Medulla oblongata (tissue), 1 donor: ENCODE results near the gene HMHB1.

ENCODE experiments used
- DNase-seq: peaks from one replicate; pipeline ENCODE4 v3.0.0-alpha.2; 2015; ENCODE audit errors: extremely low spot score

The HMHB1 gene

DNA sequence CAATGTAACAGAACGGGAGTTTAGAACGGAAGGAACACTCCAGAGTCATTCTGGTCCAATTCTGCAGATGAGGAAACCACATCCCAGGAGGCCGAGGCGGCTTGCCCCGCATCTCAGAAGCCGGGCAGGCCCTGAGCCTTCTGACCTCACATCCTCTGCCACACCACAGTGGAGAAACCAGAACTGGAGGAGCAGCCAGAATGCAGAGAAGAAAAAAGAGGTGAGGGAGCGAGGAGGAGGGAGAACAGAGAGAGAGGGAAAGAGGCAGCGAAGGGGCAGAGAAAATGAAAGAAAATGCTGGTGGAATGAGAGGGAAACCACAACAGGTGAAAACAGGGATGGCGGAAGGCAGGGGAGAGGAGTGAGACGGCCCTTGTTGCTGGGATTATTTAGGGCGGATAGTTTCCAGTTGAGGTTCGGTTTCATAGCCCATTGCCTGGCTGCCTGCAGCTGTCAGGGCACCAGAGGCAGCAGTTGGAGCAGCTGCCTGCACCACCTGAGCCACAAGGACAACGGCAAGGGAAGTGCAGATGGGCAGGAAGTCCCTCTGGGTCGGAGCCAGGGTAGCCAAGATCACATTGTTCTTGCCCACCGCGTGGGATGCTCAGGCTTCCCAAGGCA lies at the start of gene HMHB1:
Gene HMHB1, plus strand, starts transcription at position 77 of the 621 bp plus-strand sequence.
- DNase-seq, result no peak

DNA sequence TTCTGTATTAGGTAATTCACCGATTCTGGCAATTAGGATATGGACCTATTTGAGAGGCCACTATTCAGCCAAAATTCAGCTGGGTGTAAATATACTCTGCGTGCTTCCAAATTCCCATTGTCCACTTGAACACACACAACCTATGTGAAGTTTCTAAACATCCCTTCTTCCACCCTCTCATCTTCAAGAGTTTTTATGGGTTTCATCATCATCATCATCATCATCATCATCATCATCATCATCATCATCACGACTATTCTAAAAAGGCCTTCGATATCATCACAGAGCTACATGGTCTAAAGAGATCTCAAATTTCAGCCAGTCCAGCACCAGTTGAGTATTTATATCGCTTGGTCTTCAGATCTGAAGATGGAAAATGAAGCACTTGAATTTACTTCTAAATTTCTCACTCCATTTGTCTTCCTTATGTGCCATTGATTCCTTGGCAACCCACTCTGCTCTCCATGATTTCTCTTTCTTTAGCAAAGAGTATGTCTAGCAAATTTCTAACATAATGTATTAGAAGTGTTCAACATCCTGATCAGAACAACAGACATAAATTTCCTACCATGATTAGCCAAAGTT lies 49.2 kb upstream of the HMHB1 start:
- DNase-seq, result no peak

DNA sequence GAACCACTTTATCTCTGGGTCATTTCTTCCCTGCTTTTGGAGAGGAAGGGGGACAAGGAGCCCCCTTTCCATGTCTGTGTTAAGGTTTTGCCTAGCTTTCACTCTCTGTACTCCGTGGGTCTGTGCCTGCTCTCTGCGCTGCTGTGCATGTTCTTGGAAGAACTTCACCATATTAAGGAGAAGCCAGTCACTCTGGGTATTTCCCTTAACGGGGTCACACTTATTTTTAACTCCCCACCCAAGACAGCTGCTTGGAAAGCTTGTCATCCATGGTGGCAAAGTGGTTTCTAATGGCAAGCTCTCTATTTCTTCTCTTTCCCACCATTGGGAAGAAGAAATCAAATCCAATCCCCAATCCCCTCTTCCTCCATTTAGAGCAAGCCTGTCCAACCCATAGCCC lies 44.8 kb upstream of the HMHB1 start:
- no peak for DNase-seq

DNA sequence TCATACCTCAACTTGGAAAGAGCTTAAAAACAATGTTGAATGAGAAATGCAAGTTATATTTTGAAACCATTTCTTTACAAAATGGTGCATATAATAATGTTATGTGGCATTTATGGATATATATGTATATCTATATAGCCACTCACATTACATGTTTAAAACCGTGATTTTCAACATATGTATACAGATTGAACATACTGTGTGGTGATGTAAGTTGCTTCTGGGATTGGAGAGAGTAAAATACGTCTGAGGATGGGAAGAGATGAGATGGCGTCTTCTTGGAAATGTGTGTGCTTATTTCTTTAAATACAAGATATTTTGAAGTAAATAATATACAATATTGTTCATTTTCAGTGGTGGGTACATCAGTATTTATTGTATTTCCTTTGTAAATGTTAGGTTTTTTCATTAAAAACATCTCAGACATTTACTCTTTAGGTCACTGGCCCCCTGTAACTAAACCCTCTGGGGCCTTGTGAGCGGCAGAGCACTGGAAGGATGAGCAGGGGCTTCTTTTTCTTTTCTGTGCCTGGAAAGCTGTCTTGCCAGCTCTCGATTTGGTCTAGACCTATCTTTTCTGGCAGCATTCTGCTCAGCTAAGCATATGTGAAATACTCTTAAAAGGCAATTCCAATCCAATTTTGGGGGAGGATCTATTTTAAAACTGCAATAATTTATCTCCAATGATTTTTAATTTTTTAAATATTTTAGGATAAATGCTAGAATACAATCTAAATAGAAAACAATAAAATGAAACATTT lies 42.8 kb upstream of the HMHB1 start:
- no peak for DNase-seq

DNA sequence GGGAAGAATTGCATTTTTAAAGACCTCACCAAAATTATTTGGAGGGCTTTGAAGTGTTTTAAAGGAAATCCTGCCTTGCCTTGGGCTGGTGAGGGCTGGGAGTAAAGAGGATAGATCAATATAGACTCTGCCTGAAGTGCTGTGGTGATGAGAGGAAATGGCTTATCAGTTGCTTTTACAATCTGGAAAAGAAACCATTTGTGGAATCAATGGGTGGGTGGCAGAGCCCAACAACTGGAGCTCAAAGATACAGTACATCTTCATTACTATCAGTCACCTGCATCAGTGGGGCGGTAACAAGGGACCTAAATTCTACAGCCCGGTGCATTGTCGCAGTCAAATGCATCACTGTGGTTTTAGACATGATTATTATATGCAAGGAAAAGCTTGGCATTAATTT lies 41.5 kb upstream of the HMHB1 start:
- DNase-seq, result no peak

DNA sequence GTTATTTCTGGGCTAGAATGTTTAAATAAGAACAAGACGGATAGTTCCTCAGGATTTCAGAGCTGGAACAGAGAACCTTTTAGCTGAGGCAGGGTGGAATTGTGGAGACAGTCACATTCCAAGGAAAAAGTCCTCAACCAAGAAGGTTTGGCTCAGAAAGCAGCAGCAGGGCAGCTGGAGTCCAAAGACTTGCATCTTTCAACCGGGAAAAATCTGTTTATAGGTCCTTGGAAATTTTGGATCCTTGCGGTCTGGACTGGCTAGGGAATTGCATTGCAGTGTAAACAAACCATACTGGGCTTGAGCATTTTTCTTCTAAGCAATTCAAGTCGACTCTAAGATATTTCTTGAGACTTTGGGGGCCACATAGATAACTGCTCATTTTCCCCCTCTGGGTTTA lies 40.8 kb upstream of the HMHB1 start:
- no peak for DNase-seq

DNA sequence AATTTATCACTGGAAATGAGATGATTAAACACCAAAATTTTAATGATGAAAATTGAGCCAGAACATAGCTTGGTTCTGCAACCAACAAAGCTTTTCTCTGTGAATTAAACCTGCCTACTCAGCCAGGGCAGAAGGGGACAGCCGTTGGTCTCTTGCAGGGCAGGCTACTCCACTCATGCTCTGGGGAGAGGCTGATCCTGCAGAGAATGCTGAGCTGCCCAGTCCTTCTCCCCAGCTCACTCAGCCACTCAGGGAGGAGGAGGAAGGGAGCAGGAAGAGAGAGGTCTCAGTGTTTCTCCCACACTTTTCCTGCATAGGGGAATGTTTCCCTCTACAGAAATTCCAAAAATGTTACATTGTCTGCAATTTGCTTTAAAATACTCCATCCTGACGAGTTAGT lies 40.4 kb upstream of the HMHB1 start:
- DNase-seq, result no peak

DNA sequence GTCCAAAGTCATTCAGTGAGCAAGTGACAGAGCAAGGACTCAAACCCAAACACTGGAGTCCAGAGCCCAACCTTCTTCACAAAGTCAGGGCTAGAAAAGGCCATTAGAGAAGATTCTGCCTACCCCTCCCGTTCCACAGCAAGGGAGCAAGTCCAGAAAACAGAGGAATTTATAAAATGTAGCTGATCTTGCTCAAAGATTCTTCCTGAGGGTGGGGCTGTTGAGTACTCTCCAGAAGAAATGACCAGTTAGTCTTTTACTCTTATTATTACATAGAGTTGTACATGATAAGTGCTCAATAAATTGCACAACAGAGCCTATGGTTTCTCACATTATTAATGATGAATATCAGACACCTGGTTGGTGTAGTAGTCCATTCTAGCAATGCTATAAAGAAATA lies 39.3 kb upstream of the HMHB1 start:
- DNase-seq, result no peak

DNA sequence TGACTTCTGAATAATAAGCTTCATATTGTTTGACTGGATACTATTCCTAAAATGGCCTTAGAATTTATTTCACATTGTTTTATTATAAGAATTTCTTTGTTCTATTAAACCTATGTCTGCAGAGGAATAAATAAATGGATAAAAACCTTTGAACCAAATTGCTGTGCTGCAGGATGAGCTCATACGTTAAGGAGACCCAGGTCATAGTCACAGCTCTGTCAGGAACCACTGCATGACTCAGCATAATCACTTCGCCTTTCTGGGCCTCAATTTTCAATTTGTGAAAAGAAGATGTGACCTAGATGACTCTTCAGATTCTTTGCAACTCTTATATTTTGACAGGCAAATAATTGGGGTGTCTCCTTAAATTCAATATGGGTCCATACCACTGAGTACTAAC lies 36.7 kb upstream of the HMHB1 start:
- DNase-seq, result no peak

DNA sequence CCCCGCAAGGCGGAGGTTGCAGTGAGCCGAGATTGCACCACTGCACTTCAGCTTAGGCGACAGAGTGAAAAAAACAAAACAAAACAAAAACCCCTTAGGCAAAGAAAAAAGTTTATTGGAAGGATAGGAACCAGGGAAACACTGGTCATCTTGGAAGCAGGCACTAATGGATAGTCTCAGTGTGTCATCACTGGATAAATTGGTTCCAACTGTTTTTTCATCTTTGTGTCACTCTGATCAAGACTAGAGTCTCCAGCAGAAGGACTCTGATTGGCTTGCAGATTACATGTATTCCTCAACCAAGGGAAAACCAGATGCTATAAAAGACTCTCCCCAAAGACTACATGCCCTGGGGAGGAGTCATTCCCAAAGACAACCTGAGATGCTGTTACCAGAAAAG lies 35.0 kb upstream of the HMHB1 start:
- DNase-seq, result no peak

DNA sequence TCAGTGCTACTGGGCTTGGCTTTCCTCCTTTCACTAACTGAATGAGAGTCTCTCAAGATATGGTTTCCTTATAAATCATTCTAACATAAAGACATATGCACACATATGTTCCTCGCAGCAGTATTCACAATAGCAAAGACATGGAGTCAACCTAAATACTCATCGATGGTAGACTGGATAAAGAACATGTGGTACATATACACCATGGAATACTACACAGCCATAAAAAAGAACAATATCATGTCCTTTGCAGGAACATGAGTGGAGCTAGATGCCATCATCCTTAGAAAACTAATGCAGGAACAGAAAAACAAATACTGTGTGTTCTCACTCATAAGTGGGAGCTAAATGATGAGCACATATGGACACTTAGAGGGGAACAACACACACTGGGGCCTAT lies 32.5 kb upstream of the HMHB1 start:
- DNase-seq, result no peak

DNA sequence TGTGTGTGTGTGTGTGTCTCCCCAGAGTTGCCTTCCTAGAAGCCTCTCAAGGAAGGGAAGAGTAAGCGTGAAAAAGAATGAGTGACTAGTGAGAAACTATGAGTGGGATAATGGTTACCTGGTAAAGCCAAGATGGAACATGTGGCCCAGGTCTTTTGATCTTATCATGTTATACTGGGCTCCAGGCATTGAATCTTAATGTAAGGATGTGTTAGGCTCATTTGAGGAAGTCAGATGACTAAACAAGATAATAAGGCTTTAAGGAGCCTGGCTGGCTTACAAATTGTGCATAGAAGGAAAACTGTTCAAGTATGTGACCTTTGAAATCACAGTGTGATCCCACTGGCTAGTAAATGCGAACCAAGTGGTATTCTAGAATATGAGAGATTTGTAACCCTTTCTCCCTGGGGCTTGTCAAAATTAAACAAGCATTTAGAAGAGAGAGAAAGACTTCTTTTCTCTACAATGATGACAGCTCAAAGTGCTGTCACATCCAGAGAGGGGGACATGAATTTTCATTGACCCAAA lies 29.9 kb upstream of the HMHB1 start:
- DNase-seq, result no peak

DNA sequence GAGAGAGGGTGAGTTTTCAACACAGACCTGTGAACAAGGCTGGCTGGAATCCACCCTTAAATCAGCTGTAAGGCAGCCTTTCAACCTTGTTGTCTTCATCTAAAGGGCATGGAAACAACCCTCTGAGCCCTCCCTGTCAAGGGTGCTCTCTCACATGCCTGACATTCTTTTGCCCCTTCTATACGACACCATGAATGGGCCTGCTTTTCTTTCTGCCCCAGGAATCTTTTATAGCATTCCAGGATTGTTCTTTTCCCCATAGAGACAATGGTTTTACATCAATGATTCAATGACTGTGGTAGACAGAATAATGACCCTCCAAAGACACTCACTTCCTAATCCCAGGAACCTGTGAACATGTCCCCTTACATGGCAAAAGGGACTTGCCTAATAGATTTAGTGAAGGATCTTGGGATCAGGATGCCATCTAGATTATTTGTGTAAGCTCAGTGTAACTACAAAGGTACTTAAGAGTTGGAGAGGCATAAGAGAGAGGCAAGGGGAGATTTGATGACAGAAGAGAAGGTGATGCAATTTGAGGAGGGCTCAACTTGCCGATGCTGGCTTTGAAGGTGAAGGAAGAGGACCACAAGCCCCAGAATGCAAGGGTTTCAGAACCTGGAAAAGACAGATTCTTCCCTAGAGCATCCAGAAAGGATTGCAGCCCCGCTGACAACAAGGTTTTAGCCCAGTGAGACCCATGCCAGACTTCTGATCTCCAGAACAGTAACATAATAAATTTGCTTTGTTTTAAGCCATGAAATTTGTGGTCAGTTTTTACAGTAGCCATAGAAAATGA lies 29.2 kb upstream of the HMHB1 start:
- DNase-seq, result no peak

DNA sequence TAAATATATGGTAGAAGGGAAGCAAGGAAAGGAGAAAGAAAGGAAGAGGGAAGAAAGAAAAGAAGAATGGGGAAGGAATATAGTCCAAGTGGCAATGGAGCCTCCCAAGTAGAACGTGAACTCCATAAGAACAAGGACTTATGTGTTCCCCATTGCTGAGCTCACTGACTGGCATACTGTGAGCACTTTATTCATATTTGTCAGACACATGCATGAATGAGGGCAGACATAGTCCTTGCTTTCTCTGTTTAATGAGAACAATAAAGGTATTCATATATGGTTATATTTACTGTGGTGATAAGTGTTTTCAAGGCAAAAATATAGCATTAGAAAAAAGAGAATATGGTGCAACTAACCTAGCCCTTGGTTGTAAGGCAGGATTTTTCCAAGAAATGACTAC lies 23.6 kb upstream of the HMHB1 start:
- no peak for DNase-seq

DNA sequence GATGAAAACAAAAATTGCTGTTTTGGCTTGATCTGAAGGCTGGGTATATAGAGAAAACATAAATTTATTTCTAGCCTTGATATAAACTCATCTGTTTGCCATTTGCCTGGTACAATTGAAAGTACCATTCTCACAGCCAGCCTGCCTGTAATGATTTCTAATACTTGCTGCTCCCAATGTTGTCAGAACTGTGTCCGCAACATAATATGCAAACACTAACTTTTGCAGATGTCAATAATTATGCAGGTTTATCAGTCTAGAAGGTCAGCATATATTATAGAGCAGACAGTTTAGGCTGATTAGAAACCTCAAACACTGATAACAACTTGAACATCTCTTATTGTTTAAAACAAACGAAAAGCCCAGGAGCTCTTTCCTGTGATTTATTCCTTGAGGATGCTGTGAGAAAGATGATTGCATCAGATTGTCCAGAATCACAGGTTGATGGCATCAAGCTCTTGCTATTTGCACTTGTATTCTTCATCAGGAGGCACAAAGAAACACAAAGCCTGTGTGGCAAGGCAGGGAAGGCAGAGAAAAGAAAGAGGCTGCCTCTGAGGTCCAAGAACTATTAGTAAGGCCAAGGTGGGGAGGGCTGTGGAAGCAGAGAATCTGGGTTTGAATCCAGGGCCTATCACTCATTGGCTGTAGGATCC lies 21.4 kb upstream of the HMHB1 start:
- DNase-seq, result no peak

DNA sequence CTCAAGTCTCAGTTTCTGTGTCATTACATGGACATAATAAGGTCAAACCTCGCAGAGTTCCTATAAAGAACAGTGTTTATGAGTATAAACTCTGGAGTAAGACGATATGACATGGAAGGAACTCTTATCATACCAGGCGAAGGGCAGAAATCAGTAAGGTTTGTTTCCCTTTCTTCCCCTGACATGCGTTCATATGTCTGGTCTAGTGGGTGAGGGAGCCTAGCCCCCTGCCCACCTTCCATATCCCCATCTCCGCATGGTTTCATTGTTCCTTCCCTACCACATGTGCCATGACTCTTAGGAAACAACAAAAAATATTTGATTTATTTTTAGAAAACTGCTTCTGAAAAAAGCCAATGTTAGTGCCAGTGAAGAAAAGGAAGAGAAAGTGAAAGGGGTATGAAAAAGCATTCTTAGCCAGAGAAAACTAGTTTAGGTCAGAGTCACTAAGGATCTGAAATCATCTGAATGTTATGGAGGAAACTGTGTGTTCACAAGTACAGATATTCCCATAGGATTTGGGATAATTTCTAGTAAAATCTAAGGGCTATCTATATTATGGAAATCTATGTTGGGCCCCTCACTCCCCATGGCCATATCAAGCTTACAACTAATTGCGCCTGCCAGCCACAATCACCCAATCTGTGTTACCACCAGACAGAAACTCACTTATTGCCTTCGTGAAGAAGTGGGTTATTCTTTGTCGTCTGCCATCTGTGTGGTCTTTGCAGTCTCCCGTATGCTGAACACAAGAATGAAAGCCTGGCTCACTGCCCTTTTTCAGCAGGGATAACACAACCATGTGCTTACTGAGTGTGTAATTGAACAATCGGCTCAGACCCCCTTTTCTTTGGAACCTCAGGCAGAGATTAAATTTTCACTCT lies 19.9 kb upstream of the HMHB1 start:
- DNase-seq, result peak; percentile 59

DNA sequence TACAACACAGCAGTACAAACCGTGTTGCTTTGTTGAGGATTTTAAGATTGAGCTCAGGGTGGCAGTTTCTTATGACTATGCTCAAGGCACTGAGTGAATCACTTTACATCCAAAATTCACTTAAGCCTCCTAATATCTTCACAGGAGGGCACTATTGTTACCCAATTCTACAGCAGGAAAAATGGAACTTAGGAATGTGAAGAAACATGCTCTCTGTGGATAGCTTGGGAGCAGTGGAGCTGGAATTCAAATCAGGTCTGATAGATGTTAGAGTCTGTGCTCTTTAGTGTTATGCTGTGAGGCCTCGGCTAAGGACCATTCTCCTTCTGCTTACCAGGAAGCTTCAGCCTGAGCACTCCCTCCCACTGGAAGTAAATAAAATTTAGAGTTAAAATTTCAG lies 18.7 kb upstream of the HMHB1 start:
- no peak for DNase-seq

DNA sequence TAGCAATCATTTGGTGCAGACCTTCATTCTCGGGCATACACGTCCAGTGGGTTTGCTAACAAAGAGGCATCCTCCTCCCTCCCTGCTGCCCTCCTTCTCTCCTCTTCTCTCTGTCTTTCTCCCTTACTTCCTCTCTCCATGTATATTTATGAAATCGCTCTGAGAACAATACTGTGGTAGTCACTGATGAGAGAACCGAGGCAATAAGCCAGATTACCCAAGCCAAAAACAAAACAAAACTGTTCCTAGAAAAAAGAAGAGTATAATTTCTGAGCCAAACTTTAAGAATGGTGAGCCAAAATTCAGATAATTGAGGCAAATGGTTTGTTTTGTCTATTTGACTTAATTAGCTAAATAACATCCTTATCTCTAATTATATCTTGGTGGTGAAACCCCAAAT lies 15.8 kb upstream of the HMHB1 start:
- peak; percentile 12 for DNase-seq

DNA sequence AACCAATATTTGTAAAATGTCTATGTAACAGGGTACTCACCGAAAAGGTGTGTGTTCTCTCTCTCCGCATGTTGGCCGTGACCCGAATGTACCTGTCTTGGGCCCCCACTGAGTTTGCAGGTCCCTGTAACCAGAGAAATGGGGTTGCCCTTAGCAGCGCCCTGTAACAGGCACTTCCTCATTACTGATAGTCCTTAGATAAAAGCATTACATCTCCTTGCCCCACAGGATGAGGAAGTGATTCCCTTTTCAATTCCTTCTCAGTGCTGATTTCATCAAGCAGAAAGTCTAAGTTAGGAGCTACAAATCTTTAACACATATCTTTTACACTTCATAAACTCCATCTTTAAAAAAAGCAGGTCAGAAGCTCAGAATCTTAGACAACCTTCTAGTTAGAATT lies 15.2 kb upstream of the HMHB1 start:
- peak; percentile 53 for DNase-seq

DNA sequence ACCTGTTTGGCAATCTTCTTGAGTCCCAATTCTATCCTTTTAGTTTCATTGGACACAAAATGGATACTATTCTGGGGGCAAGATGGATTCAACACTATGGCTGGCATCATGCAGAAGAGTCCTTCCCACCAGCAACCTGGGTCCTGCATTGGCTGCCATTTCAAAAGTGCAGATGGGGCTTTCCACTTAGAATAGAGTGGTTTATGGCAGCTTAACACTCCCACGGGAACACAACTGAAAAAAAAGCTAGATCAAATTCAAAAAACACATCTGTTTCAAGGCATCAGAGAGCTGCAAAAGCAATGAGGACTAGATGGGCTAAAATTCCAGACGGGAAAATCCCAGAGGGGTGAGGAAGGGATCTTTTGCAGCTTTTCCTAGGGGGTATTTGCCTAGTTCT lies 11.2 kb upstream of the HMHB1 start:
- no peak for DNase-seq
